OCI-LY1 (cell line): Measurements from ENCODE around the gene ACYP2.

Experiments used
- CTCF ChIP-seq: fragments of 200-600 bp; sonication (generic), shearing (Covaris generic); IDR thresholded peaks from 2 replicates; pipeline ENCODE4 v1.5.1; 2017; ENCODE audit warnings: mild to moderate bottlenecking, antibody characterized with exemption, low read length, moderate library complexity, mixed read lengths
- EZH2 ChIP-seq: fragments of 200-600 bp; sonication (generic), shearing (Covaris generic); IDR thresholded peaks from 2 replicates; pipeline ENCODE4 v1.8.0; 2017; ENCODE audit warnings: borderline replicate concordance, mixed run types, mild to moderate bottlenecking, antibody characterized with exemption, low read length, moderate library complexity, mixed read lengths

DNA sequence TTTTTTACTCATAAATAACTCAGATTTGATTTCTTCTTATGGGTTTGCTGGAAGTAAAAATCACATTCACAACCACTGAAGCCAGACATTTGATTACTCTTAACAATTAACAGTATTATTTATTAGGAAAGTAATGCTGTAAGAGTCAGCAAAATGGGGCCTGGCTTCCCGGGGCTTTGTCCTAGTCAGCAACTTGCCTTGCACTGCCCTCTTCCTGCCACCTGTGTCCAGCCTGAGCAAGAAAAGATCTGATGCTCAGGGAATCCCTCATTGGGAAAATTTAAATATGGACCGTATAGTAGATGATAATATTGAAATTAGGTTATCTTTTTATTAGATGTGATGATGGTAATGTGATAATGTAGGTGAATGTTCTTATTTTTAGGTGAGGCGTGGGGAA is 30.8 kb upstream of the ACYP2 start:
- TF ChIP-seq CTCF (no peak), EZH2 (no peak)
